GM12878 (cell line): ENCODE results near the gene CLASP2. TPM values are rescaled to one million over a fixed set of nuclear protein-coding genes. Genes with fewer than 3 reads are reported as not detected.

Experiments used
- ATAC-seq: fragments of 200-7000 bp; cut with Tn5 transposase; 3 replicates; pipeline ENCODE4 v1.9.1; 2020; ENCODE audit warnings: mild to moderate bottlenecking, moderate library complexity
- BruUV-seq: library from RNA; stranded (reverse); fragments of 400-500 nt; replicated peaks from 2 replicates; lab custom pipeline; 2021; lab: Mats Ljungman, UMichigan
- CTCF ChIA-PET: fragments of 300-600 bp; sonication (Branson Sonifier 250); formaldehyde crosslinking; extraction: SDS; loops from one replicate; lab custom pipeline; 2021; ENCODE audit warnings: inconsistent platforms; lab: Yijun Ruan, JAX
- POLR2A ChIA-PET: fragments of 350-600 bp; formaldehyde crosslinking; extraction: SDS; loops from one replicate; lab custom pipeline; 2021; ENCODE audit warnings: inconsistent platforms; lab: Charles Lee
- RAD21 ChIA-PET: fragments of 300-600 bp; sonication (Branson Sonifier 250); formaldehyde crosslinking; loops from one replicate; lab custom pipeline; 2023; ENCODE audit warnings: antibody characterized with exemption; ENCODE audit not compliant: unreplicated experiment; lab: Charles Lee
- SMC1A ChIA-PET: fragments of 300-600 bp; sonication (Branson Sonifier 250); formaldehyde crosslinking; loops from one replicate; lab custom pipeline; 2023; ENCODE audit not compliant: unreplicated experiment, uncharacterized antibody; lab: Charles Lee
- DNase-seq: peaks from one replicate; pipeline ENCODE4 v3.0.0-alpha.2; 2011; ENCODE audit warnings: low read depth, low spot score
- FAIRE-seq: peaks from 3 replicates; lab custom pipeline; 2011; peaks lifted over from hg19 to GRCh38; lab: Jason Lieb, UNC
- H2AFZ ChIP-seq: 2 replicates; pipeline ENCODE4 v1.6.0; 2011; ENCODE audit warnings: low read depth, low read length, control low read depth; ENCODE audit not compliant: control insufficient read depth
- H3K27ac ChIP-seq: 2 replicates; pipeline ENCODE4 v1.5.1; 2011; ENCODE audit warnings: control low read depth; ENCODE audit not compliant: control insufficient read depth, insufficient read depth
- H3K27me3 ChIP-seq, 2 experiments: replicated peaks in 1 of 2; 2 replicates each; pipeline versions ENCODE4 v1.6.0 to v1.6.1; 2011; ENCODE audit warnings: low read length in 1 of 2; ENCODE audit not compliant: control insufficient read depth in 2 of 2, insufficient read depth in 2 of 2
- H3K36me3 ChIP-seq, 2 experiments: 2 replicates each; pipeline ENCODE4 v1.5.1; 2011; ENCODE audit warnings: low read length in 1 of 2; ENCODE audit not compliant: control insufficient read depth in 2 of 2, insufficient read depth in 2 of 2
- H3K4me1 ChIP-seq: 2 replicates; pipeline ENCODE4 v1.6.1; 2011; ENCODE audit warnings: mild to moderate bottlenecking, low read length, moderate library complexity, mixed read lengths; ENCODE audit not compliant: control insufficient read depth, insufficient read depth
- H3K4me2 ChIP-seq: 2 replicates; pipeline ENCODE4 v1.6.0; 2011; ENCODE audit warnings: control low read depth; ENCODE audit not compliant: control insufficient read depth, insufficient read depth
- H3K4me3 ChIP-seq: fragments of 200-600 bp; sonication (generic); 2 replicates; pipeline ENCODE4 v1.5.1; 2016
- H3K79me2 ChIP-seq: 2 replicates; pipeline ENCODE4 v1.6.0; 2011; ENCODE audit warnings: low read length; ENCODE audit not compliant: control insufficient read depth, insufficient read depth
- H3K9ac ChIP-seq: 2 replicates; pipeline ENCODE4 v1.8.0; 2011; ENCODE audit warnings: low read length, control low read depth, mixed read lengths; ENCODE audit not compliant: control insufficient read depth, insufficient read depth
- H3K9me3 ChIP-seq: replicated peaks from 3 replicates; pipeline ENCODE4 v1.5.1; 2011; ENCODE audit warnings: mild to moderate bottlenecking, low read length; ENCODE audit not compliant: control insufficient read depth, insufficient read depth
- H4K20me1 ChIP-seq: 2 replicates; pipeline ENCODE4 v1.6.0; 2011; ENCODE audit not compliant: control insufficient read depth, insufficient read depth
- CBX3 ChIP-seq: fragments of 200-600 bp; sonication (generic); IDR thresholded peaks from 2 replicates; pipeline ENCODE4 v1.6.1; 2016; ENCODE audit warnings: low read depth, borderline replicate concordance
- EGR1 ChIP-seq, 2 experiments: IDR thresholded peaks; 1 replicate in 1 of 2; 2 replicates in 1 of 2; pipeline ENCODE4 v1.6.1; 2011 to 2012; ENCODE audit warnings: low read depth in 2 of 2, low read length in 2 of 2, borderline replicate concordance in 1 of 2, mild to moderate bottlenecking in 1 of 2, moderate library complexity in 1 of 2
- JUNB ChIP-seq: IDR thresholded peaks from 2 replicates; pipeline ENCODE4 v1.6.1; 2016; ENCODE audit warnings: antibody characterized with exemption, mild to moderate bottlenecking
- NFXL1 ChIP-seq: fragments of 450-650 bp; IDR thresholded peaks from 2 replicates; pipeline ENCODE4 v1.6.1; 2017; ENCODE audit warnings: antibody characterized with exemption, mild to moderate bottlenecking, borderline replicate concordance
- RB1 ChIP-seq: fragments of 450-650 bp; formaldehyde crosslinking; IDR thresholded peaks from 2 replicates; pipeline ENCODE4 v1.6.1; 2017; ENCODE audit warnings: mild to moderate bottlenecking, borderline replicate concordance
- SPI1 ChIP-seq: IDR thresholded peaks from 2 replicates; pipeline ENCODE4 v1.6.1; 2011; ENCODE audit warnings: low read depth, mild to moderate bottlenecking, low read length, moderate library complexity, borderline replicate concordance; ENCODE audit not compliant: insufficient read depth
- WGBS: methylation state at CpG from one replicate; pipeline ENCODE4 v1.1.6; 2016; ENCODE audit warnings: low lambda C conversion rate; ENCODE audit not compliant: insufficient replicate concordance, insufficient coverage; ENCODE audit errors: missing lambda C conversion rate; 5-methylcytosine and 5-hydroxymethylcytosine counted together
- in situ Hi-C: fragments of 300-500 bp; cut with MboI; formaldehyde crosslinking; loops from 9 replicates; pipeline ENCODE4 v1.14.3; 2018; ENCODE audit warnings: mixed read lengths
- intact Hi-C: fragments of 100-400 bp; cut with micrococcal nuclease; formaldehyde crosslinking; loops from one replicate; pipeline ENCODE4 v1.14.2; 2022; ENCODE audit not compliant: unreplicated experiment
- polyA plus RNA-seq, 11 experiments: library from polyadenylated mRNA; depleted of rRNA in 4 of 11; unstranded in 6 of 11; stranded (reverse) in 5 of 11; fragments of >200 nt; fragmentation: Nextera tagmentation in 4 of 11; fragmentation: Illumina TruSeq in 1 of 11; extraction: Ambion mirVana in 4 of 11; extraction: Trizol in 1 of 11; gene quantifications; 1 replicate in 1 of 11; 2 replicates in 10 of 11; pipeline versions ENCODE4 v1.2.1 to v1.2.3, GENCODE V29; 2011 to 2016; ENCODE audit warnings: inconsistent platforms in 2 of 11, missing spikeins in 2 of 11, low read depth in 1 of 11
- total RNA-seq, 4 experiments: library from RNA; depleted of rRNA in 3 of 4; stranded (reverse); fragments of >200 nt in 3 of 4; fragmentation: Illumina TruSeq in 1 of 4; extraction: Trizol in 1 of 4; gene quantifications; 2 replicates each; pipeline versions ENCODE4 v1.2.1 to v1.2.3, GENCODE V29; 2013 to 2021
- TF ChIP-seq, protein P1 (sequence below): fragments of 450-650 bp; IDR thresholded peaks from 2 replicates; pipeline ENCODE4 v1.6.1; 2017; ENCODE audit warnings: borderline replicate concordance

Gene CLASP2
- total and polyA plus RNA-seq, 10 of the 15 experiments (the other 5 are each of a cell fraction or from before 2014, with no cell fraction given), result 4.0 to 38.3 (median 26.8) TPM

DNA sequence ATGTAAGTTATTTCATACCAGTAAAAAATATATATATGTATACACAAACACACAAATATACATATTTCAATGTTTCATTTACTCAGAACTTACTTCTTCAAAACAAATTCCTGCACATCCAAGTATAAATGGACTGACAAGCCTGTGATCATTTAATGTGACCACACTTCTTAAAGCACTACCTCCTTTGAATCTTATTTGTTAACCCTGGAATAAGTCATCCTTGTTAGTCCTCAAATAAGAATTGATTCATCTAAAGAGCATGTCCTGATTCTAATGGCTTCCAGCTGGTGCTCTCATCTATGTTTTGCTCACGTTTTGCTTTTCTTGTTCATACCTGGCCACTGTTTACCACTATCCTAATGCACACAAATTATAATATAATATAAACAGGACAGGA is 173.9 kb downstream of the CLASP2 start (continued):
- TF ChIP-seq RB1 (no peak), CBX3 (no peak), EGR1 (IDR thresholded peaks at IDR 0.05; ENCODE audit: borderline replicate concordance in 1 of 2, low read depth in 2 of 2, low read length in 2 of 2) (no peak), JUNB (no peak)
- TF ChIP-seq, protein P1, sequence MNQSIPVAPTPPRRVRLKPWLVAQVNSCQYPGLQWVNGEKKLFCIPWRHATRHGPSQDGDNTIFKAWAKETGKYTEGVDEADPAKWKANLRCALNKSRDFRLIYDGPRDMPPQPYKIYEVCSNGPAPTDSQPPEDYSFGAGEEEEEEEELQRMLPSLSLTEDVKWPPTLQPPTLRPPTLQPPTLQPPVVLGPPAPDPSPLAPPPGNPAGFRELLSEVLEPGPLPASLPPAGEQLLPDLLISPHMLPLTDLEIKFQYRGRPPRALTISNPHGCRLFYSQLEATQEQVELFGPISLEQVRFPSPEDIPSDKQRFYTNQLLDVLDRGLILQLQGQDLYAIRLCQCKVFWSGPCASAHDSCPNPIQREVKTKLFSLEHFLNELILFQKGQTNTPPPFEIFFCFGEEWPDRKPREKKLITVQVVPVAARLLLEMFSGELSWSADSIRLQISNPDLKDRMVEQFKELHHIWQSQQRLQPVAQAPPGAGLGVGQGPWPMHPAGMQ, result no peak

DNA sequence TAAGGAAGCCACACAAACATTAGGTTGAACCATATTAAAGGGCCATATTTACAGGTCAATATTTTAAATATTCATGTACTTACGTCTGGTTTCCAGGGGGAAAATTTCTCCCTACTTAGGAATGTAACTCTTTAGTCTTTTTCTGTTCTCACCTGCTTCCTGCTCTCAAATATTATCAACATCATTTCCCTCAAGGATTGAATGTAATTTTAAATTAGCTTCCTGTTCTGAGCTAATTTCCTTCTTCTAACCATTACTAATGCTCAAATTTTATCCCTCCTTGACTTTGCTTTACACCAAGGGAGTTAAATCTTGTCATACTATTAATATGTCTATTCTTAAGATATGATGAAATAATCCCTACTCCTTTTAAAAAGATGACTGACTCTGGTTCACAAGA is 174.5 kb downstream of the CLASP2 start:
- H3K27ac ChIP-seq, result no peak overlapping the region
- TF ChIP-seq NFXL1 (no peak), SPI1 (no peak)
- TF ChIP-seq, protein P1, result no peak
- ATAC-seq (no peak), FAIRE-seq (no peak), DNase-seq (no peak)
- in situ Hi-C loops, result no loop called here
- H3K36me3 ChIP-seq, result no peaks in the 10 kb centered on the region; a peak in 2 of 4 replicates
- WGBS, result 100% methylated on average over 1 of the region's 1 CpG
- H3K79me2 ChIP-seq, result no peaks in the 10 kb centered on the region
- no TSS peak for BruUV-seq
- SMC1A ChIA-PET, result interaction anchor here (0.9 kb wide), 1 partner anchor 14 kb away, joined by 4 read pairs; no protein-coding TSS in a partner anchor
- no peak overlapping the region for H3K4me2 ChIP-seq
- no peaks in the 10 kb centered on the region for H3K9me3 ChIP-seq
- no peak overlapping the region for H3K4me3 ChIP-seq
- no peaks in the 10 kb centered on the region for H3K27me3 ChIP-seq
- intact Hi-C loops, result no loop called here
- POLR2A ChIA-PET, result no interaction called here
- no peak overlapping the region for H2AFZ ChIP-seq
- RAD21 ChIA-PET, result no interaction called here
- no peak overlapping the region for H3K9ac ChIP-seq
- CTCF ChIA-PET, result interaction anchor here (1.8 kb wide), 1 partner anchor 171 kb away, joined by 4 read pairs; no protein-coding TSS in a partner anchor
- no peaks in the 10 kb centered on the region for H3K4me1 ChIP-seq
- no peaks in the 10 kb centered on the region for H4K20me1 ChIP-seq
